HUDEP-2 (cell line): ENCODE measurements around the gene LRP2.
"Not testable (repeated sequence)": the region's sequence is repeated elsewhere in the genome, so short reads cannot be mapped to it uniquely, and the experiment has no call there.

Experiments
- DNase-seq, 76 experiments: peaks; one replicate each; lab custom pipeline; 2025; ENCODE audit not compliant: unreplicated experiment in 76 of 76; lab: John Stamatoyannopoulos, UW

Gene LRP2

GRCh38 chr2:169136428-169136827 is 225.9 kb downstream of the LRP2 start:
- not testable (repeated sequence) for DNase-seq

- DNase-seq = not testable (repeated sequence)
These were observed 228.1 kb downstream of the LRP2 start for GRCh38 chr2:169134272-169134671.

- DNase-seq = peak in 24 of 76 experiments; percentile 4 to 57 (median 20)
These were observed 230.5 kb downstream of the LRP2 start for GRCh38 chr2:169131587-169132512.

DNA sequence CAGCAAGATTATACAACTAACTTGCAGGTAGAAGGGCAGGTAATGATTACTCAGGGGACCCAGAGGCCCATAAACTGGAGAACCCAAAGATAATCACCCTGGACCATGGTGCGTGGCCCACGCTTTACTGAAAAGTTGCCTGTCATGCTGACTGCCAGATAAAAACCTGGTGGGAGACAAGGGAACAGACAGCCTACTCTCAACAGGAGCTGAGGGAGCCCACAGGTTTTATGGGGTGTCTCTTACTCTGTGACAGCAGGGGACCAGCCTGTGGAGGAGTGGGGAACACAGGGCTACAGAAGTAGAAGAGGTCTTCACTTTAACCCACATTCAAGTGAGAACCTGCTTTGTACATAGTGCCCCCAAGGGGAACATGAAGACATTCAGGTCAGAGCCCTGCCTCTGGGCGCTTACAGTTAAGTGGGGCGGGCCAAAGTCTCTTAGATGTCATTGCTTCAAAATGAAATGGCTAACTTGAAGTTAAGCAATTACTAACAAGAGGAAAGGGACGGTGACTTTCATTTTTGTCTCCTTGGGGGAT is 232.6 kb downstream of the LRP2 start:
- no peak for DNase-seq

GRCh38 chr2:169119851-169120250 is 242.5 kb downstream of the LRP2 start:
- DNase-seq = no peak

GRCh38 chr2:169119123-169119760 is 243.1 kb downstream of the LRP2 start:
- DNase-seq = no peak

DNA sequence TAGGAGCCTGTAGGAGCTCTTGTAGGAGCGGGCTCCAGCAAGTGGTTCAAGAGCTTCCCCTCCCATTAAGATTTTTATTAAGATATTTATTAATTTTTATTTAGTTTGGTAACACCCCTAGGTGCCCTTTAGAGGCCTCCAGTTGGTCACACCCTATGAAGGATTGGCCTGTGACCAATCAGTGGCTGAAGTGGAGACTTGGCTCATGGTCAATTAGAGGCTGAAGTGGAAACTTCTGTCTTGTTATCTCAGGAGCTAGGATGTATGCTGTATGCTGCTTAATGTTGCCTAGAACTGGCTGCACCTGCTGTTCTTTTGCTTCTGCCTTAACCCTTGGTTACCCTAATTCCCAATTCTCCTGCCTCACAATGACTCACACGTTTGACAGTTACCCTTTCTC is 244.3 kb downstream of the LRP2 start:
- DNase-seq = peak in 10 of 76 experiments; percentile 2 to 59 (median 31)

DNA sequence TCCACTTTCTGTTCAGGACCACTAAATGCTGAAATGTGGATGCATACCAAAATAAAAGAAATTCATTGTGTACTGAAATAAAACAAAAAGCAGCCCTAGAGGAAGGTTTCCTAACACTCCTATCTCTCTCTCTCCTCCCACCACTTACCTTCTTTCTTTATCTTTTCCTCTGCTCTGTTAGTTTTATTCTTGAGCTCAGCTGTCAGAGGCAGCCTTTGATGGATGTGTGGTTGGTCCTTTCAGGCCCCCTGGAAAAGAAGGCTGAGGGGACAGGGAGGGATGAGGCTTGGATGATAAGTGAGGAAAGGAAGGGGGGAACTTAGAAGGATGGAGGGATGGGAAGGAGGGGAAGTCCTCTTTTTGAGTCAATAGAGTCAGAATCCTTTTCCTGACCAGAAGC is 245.3 kb downstream of the LRP2 start:
- DNase-seq = no peak

- DNase-seq = no peak
These were observed 246.0 kb downstream of the LRP2 start for GRCh38 chr2:169116327-169116726.

DNA sequence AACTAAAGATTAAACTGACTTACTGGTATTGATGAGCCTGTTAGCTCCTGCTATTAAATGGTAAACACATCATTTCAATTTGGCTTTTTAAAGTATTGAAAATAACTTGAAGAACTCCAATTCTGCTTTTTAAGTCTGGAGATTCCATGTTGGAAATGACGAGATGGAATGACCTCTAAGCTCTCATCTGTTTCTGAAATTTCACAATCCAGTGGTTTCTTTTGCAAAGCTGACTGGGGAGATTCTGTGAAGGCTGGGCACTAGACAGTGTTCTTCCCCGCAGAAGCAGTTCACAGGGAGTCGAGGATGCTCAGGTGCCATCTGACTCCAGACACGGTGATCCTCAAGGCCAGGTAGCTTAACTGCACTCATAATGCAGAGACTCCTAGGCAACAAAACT is 248.3 kb downstream of the LRP2 start:
- no peak for DNase-seq

GRCh38 chr2:169112841-169113240 is 249.5 kb downstream of the LRP2 start:
- no peak for DNase-seq

- DNase-seq = no peak
These were observed 251.4 kb downstream of the LRP2 start for GRCh38 chr2:169110916-169111315.

DNA sequence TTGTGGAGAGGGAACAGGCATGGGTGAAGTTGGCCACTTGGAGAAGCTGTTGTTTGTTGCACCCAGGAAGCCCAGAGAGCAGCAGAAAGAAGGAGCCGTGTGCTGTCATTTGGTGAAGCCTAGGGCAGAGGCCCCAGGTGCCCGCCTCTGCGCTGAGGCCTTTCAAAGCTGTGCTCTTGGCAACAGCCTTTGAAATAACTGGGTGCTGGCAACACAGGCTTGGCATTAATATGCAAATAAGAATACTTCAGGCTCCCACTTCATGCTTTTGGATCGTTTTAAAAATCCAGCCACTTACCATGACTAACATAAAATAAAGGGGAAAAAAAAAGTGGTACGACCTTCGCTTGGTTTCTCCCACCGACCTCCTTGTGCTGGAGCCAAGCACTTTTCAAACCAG is 251.9 kb downstream of the LRP2 start:
- DNase-seq = no peak

- DNase-seq = peak in 66 of 76 experiments; percentile 2 to 76 (median 47)
These were observed 252.6 kb downstream of the LRP2 start for GRCh38 chr2:169109502-169110409.

- DNase-seq = no peak
These were observed 254.0 kb downstream of the LRP2 start for GRCh38 chr2:169108099-169108884.

- DNase-seq = no peak
These were observed 254.7 kb downstream of the LRP2 start for GRCh38 chr2:169107645-169108044.

DNA sequence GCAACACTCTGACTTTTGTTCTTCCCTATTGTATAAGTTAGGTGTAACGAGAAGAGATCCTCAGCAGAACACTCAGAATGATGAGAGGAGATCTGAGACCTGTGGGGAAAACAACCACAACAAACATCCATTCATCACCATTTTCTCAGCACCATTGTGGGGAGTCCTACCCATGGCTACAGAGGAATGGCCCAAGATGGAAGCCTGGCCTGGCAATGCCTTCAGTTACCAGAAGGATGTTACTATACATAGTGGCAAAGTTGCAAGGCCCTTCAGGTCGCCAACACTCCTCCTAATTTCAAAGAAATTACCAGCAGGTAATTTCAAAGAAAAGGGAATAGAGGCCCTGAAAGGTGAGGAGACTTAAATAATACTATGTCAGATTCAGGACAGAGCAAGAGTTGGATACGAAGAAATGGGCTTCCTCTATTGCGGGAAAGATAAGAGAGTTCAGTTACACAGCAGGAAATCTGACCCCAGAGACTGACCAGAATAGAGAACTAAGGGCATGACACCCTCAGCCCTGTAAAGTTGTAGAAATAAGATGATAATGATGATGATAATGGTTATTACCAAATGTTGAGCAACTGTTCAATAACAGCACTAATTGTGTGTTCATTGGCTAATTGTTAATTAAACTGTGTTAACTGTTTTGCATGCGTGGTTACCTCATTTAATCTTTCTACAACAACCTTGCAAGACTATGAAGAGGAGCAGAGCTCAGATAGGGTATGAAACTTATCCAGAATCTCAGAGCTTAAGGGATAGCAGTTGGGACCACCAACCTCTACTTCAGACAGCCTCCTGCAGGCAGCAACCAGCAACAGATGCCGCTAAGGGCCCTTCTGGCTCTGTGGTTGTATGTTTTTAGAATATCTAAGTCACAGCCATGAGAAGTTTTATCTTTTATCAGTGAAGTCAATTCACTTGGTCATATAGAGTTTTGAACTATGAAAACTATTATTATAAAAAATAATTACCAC is 255.5 kb downstream of the LRP2 start:
- no peak for DNase-seq

DNA sequence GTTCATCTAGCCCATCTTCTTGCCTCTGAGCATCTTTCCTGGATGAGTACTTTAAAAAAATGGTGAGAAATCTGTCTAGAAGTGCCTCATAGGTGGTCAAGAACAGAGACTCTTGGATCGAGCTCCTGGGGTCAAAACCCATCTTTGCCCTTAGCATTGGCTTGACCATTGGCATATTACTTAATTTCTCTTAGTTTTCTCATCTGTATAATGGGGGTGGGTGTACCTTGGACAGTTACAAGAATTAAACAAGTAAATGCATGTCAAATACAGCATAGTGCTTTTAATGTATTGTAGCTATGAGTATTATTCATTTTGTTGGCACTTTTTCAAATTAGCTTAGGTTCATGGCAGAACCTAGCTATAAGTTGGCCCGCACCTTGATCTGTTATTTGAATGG is 256.2 kb downstream of the LRP2 start:
- DNase-seq = no peak

GRCh38 chr2:169105476-169105875 is 256.9 kb downstream of the LRP2 start:
- DNase-seq = no peak
